ENCODE data around the gene MRAP2.
A peak's percentile ranks its signal among the peaks of the same experiment; 100 is the strongest.

MRAP2 gene

GRCh38 chr6:84135291-84135690 lies 101.7 kb downstream of the MRAP2 start:
- TF ChIP-seq RAD21 (IDR thresholded peaks at IDR 0.05; ENCODE audit: low read depth) (no peak), NFIC (IDR thresholded peaks at IDR 0.05) (no peak)

GRCh38 chr6:84136364-84137050 lies 102.9 kb downstream of the MRAP2 start:
- no peak for TF ChIP-seq EGR1 (IDR thresholded peaks at IDR 0.05)
- TF ChIP-seq CEBPB (IDR thresholded peaks at IDR 0.05): no peak
- no peak for TF ChIP-seq TAF1 (IDR thresholded peaks at IDR 0.05; ENCODE audit: low read depth)
- no peak for TF ChIP-seq REST (IDR thresholded peaks at IDR 0.05; ENCODE audit: low read depth)
- TF ChIP-seq CREB1 (IDR thresholded peaks at IDR 0.05; ENCODE audit: low read depth): no peak
- TF ChIP-seq EP300 (IDR thresholded peaks at IDR 0.05; ENCODE audit: borderline replicate concordance): no peak
- no peak for TF ChIP-seq NFIC (IDR thresholded peaks at IDR 0.05)

GRCh38 chr6:84137051-84137375 lies 103.4 kb downstream of the MRAP2 start:
- TF ChIP-seq FOXM1 (IDR thresholded peaks at IDR 0.05; ENCODE audit: borderline replicate concordance, low read depth) (no peak), NFIC (IDR thresholded peaks at IDR 0.05) (peak; percentile 96), USF1 (IDR thresholded peaks at IDR 0.05) (0 out of 2 replicates have a peak, but pooled peaks have one; percentile 36), MAX (IDR thresholded peaks at IDR 0.05) (peak; percentile 86), TEAD4 (IDR thresholded peaks at IDR 0.05) (peak; percentile 77), CEBPB (IDR thresholded peaks at IDR 0.05) (no peak), ZBTB7A (IDR thresholded peaks at IDR 0.05; ENCODE audit: low read depth) (no peak), REST (IDR thresholded peaks at IDR 0.05; ENCODE audit: low read depth) (peak; percentile 75), TAF1 (IDR thresholded peaks at IDR 0.05; ENCODE audit: low read depth) (no peak), RAD21 (IDR thresholded peaks at IDR 0.05; ENCODE audit: low read depth) (0 out of 2 replicates have a peak, but pooled peaks have one; percentile 15), TCF12 (IDR thresholded peaks at IDR 0.05; ENCODE audit: low read depth) (peak; percentile 72), YY1 (IDR thresholded peaks at IDR 0.05; ENCODE audit: low read depth) (no peak), EGR1 (IDR thresholded peaks at IDR 0.05) (no peak), EP300 (IDR thresholded peaks at IDR 0.05; ENCODE audit: borderline replicate concordance) (peak; percentile 70; the same call in 1 of the 2 replicates), CREB1 (IDR thresholded peaks at IDR 0.05; ENCODE audit: low read depth) (no peak)

GRCh38 chr6:84137989-84138575 lies 104.5 kb downstream of the MRAP2 start:
- TF ChIP-seq ZBTB7A (IDR thresholded peaks at IDR 0.05; ENCODE audit: low read depth) (no peak), TCF12 (IDR thresholded peaks at IDR 0.05; ENCODE audit: low read depth) (no peak), USF1 (IDR thresholded peaks at IDR 0.05) (no peak), YY1 (IDR thresholded peaks at IDR 0.05; ENCODE audit: low read depth) (no peak), TAF1 (IDR thresholded peaks at IDR 0.05; ENCODE audit: low read depth) (no peak), RAD21 (IDR thresholded peaks at IDR 0.05; ENCODE audit: low read depth) (no peak), CREB1 (IDR thresholded peaks at IDR 0.05; ENCODE audit: low read depth) (no peak), TEAD4 (IDR thresholded peaks at IDR 0.05) (no peak), NFIC (IDR thresholded peaks at IDR 0.05) (no peak), FOXM1 (IDR thresholded peaks at IDR 0.05; ENCODE audit: borderline replicate concordance, low read depth) (no peak), EP300 (IDR thresholded peaks at IDR 0.05; ENCODE audit: borderline replicate concordance) (no peak), EGR1 (IDR thresholded peaks at IDR 0.05) (no peak), REST (IDR thresholded peaks at IDR 0.05; ENCODE audit: low read depth) (no peak)

Measured in Ishikawa (cell line).